ENCODE measurements around the gene LRRC59. TPM values are rescaled to one million over a fixed set of nuclear protein-coding genes. Genes with fewer than 3 reads are reported as not detected.

Gene LRRC59
- total RNA-seq, 4 donors from 2014 or later: 45.0 to 96.9 (median 64.4) TPM

DNA sequence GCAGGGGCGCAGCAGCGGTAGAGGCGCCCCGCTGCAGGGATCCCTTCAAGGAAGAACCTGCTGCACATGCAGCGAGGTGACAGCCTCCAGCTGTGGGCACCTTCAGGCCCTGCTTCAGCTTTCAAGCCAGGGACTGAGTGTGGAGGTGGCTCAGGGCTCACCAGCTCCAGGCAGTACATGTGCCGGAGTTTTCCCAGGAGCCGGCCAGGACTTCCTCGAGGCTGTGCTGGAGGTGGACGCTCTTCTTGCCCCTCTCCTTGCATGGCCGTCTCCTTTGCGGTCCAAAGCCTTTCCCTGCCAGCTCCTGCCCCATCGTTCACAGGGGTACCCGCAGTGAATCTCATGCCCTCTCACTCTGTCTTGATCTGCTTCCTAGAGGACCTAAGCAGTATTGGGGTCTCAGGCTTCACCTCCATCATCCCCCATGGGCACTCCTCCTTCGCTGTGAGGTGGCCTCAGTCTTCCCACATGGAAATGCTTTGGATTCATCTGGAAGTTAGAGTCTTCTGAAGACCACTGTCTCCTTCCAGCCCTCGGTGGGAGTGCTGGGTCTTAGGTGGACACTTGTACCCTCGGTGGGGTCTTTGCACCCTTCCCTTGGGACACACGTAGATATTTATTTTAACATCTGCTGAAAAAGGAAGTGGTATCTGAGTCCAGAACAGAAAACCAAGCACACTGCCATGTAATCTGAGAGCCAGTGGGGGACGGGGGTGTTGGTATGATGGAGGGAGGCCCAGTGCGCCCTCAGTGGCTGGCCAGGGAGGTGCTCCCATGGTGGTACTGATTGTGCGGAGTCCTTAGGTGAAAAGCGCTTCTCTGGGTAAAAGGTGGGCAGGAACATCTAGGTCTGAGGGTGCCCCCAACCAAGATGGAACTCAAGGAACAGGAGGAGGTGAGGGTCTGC lies 44.4 kb downstream of the LRRC59 start:
- TF ChIP-seq POLR2A (IDR thresholded peaks at IDR 0.05) (no peak), EP300 (IDR thresholded peaks at IDR 0.05; ENCODE audit: low read depth) (no peak), POLR2AphosphoS5 (IDR thresholded peaks at IDR 0.05) (no peak)
- TF ChIP-seq, protein P1, sequence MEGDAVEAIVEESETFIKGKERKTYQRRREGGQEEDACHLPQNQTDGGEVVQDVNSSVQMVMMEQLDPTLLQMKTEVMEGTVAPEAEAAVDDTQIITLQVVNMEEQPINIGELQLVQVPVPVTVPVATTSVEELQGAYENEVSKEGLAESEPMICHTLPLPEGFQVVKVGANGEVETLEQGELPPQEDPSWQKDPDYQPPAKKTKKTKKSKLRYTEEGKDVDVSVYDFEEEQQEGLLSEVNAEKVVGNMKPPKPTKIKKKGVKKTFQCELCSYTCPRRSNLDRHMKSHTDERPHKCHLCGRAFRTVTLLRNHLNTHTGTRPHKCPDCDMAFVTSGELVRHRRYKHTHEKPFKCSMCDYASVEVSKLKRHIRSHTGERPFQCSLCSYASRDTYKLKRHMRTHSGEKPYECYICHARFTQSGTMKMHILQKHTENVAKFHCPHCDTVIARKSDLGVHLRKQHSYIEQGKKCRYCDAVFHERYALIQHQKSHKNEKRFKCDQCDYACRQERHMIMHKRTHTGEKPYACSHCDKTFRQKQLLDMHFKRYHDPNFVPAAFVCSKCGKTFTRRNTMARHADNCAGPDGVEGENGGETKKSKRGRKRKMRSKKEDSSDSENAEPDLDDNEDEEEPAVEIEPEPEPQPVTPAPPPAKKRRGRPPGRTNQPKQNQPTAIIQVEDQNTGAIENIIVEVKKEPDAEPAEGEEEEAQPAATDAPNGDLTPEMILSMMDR (IDR thresholded peaks at IDR 0.05): no peak
- H3K4me3 ChIP-seq: no peak overlapping the region
- H3K4me1 ChIP-seq: peaks cover 0 to 7% (median 4%) of the 10 kb centered on the region in 4 donors
- no peaks in the 10 kb centered on the region for H3K27me3 ChIP-seq
- no peaks in the 10 kb centered on the region for H3K9me3 ChIP-seq
- intact Hi-C loops (cut with DNase I; ENCODE audit: low total_unique reads): no loop called here
- no peak for DNase-seq
- no peak overlapping the region for H3K27ac ChIP-seq
- peaks cover 0 to 22% (median 9%) of the 10 kb centered on the region in 4 donors for H3K36me3 ChIP-seq
- in situ Hi-C loops (cut with MboI; ENCODE audit: low pct_ligation_motif_present in 1 of 4, low pct_unique_long_range_greater_than_20kb in 1 of 4, low sequenced_read_pairs in 3 of 4): no loop called here
- 86 to 94% methylated on average over 17 to 21 of the region's 21 CpGs for WGBS, 2 donors (ENCODE audit: low coverage in 1 of 2)

DNA sequence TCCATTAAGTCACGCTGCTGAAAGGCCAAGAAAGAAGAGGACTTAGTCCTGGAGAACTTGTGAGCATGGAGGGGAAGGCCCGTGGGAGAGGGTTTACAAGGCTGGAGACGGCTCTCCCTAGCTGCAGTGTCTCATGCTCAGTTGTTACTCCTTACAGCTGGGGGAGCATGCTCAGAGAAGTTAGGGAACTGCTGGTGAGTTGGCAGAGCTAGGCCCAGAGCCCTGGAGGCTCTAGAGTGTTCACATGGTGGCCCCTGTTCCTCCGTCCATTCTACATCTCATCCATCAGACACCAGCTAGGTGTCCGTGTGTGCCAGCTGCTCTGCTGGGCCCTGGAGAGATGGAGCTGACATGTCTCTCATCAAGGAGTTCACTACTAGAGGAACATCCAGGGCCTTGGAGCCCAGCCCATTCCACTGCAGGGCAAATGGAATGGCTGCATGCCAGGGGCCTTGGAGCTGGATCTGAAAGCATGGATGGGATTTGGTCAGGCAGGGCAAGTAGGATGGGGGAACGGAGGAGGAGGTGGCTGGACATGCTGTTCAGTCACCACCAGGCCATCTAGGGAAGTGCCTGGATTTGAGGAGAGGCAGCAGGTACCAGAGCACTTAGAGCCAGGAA lies 45.1 kb downstream of the LRRC59 start:
- in situ Hi-C loops (cut with MboI; ENCODE audit: low pct_ligation_motif_present in 1 of 4, low pct_unique_long_range_greater_than_20kb in 1 of 4, low sequenced_read_pairs in 3 of 4) (no loop called here), intact Hi-C loops (cut with DNase I; ENCODE audit: low total_unique reads) (no loop called here)
- no peaks in the 10 kb centered on the region for H3K27me3 ChIP-seq
- peaks cover 0 to 20% (median 9%) of the 10 kb centered on the region in 4 donors for H3K36me3 ChIP-seq
- peaks cover 4 to 14% (median 11%) of the 10 kb centered on the region in 4 donors for H3K4me1 ChIP-seq
- TF ChIP-seq EP300 (IDR thresholded peaks at IDR 0.05; ENCODE audit: low read depth) (no peak), POLR2A (IDR thresholded peaks at IDR 0.05) (no peak), POLR2AphosphoS5 (IDR thresholded peaks at IDR 0.05) (no peak)
- TF ChIP-seq, protein P1 (IDR thresholded peaks at IDR 0.05): no peak
- no peak overlapping the region for H3K27ac ChIP-seq
- no peak for DNase-seq
- H3K4me3 ChIP-seq: no peak overlapping the region
- 80% methylated on average over 1 to 6 of the region's 6 CpGs for WGBS, 2 donors (ENCODE audit: low coverage in 1 of 2)
- H3K9me3 ChIP-seq: no peaks in the 10 kb centered on the region

DNA sequence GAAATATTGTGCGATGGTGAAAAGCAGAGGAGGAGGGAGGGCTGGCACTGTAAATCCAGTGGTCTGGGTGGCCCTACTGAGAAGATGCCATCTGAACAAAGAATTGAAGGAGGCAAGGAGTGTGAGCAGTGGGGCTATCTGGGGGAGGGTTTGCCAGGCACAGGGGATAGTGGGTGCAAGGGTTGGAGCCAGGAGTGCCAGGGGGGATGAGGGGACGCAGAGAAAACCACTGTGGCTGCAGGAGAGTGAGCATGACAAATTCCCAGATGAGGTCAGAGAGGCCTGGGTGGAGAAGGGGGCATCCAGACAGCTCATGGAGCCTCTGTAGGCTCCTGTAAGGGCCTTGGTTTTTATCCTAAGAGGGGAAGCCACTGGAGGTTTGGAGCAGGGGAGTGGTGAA lies 46.6 kb downstream of the LRRC59 start:
- no peak for TF ChIP-seq EP300 (IDR thresholded peaks at IDR 0.05; ENCODE audit: low read depth)
- TF ChIP-seq POLR2AphosphoS5 (IDR thresholded peaks at IDR 0.05): no peak
- TF ChIP-seq POLR2A (IDR thresholded peaks at IDR 0.05): no peak
- TF ChIP-seq, protein P1 (IDR thresholded peaks at IDR 0.05): no peak
- 83 to 89% methylated on average over 2 of the region's 2 CpGs for WGBS, 2 donors (ENCODE audit: low coverage in 1 of 2)
- in situ Hi-C loops (cut with MboI; ENCODE audit: low pct_ligation_motif_present in 1 of 4, low pct_unique_long_range_greater_than_20kb in 1 of 4, low sequenced_read_pairs in 3 of 4): no loop called here
- DNase-seq: no peak
- Histone ChIP-seq H3K4me1 (peaks cover 4 to 19% (median 16%) of the 10 kb centered on the region in 4 donors), H3K36me3 (peaks cover 0 to 7% (median 3%) of the 10 kb centered on the region in 4 donors), H3K27me3 (no peaks in the 10 kb centered on the region), H3K9me3 (no peaks in the 10 kb centered on the region), H3K4me3 (no peak overlapping the region), H3K27ac (no peak overlapping the region)
- intact Hi-C loops (cut with DNase I; ENCODE audit: low total_unique reads): no loop called here

DNA sequence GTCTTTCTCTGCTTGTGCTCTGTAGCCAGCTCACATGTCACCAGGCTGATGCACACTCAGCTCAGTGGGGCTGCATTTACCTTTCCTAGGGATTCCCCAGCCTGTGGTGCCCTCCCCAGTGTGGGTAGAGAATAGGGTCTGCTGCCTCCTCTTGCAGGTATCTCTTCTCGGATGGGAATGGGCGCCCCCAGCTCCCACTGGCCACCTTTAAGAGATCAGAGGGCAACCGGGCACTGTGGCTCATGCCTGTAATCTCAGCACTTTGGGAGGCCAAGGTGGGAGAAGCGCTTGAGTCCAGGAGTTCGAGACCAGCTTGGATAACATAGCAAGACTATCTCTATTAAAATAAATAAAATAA lies 48.1 kb downstream of the LRRC59 start:
- Histone ChIP-seq H3K9me3 (no peaks in the 10 kb centered on the region), H3K36me3 (peaks cover 0 to 6% (median 0%) of the 10 kb centered on the region in 4 donors), H3K4me3 (no peak overlapping the region), H3K27ac (no peak overlapping the region), H3K27me3 (no peaks in the 10 kb centered on the region), H3K4me1 (peaks cover 4 to 33% (median 28%) of the 10 kb centered on the region in 4 donors)
- 92 to 98% methylated on average over 5 of the region's 5 CpGs for WGBS, 2 donors (ENCODE audit: low coverage in 1 of 2)
- in situ Hi-C loops (cut with MboI; ENCODE audit: low pct_ligation_motif_present in 1 of 4, low pct_unique_long_range_greater_than_20kb in 1 of 4, low sequenced_read_pairs in 3 of 4): no loop called here
- TF ChIP-seq POLR2AphosphoS5 (IDR thresholded peaks at IDR 0.05) (no peak), POLR2A (IDR thresholded peaks at IDR 0.05) (no peak), EP300 (IDR thresholded peaks at IDR 0.05; ENCODE audit: low read depth) (no peak)
- TF ChIP-seq, protein P1 (IDR thresholded peaks at IDR 0.05): no peak
- intact Hi-C loops (cut with DNase I; ENCODE audit: low total_unique reads): no loop called here
- DNase-seq: no peak

Measured in transverse colon (tissue), 4 donors.